Activated naive CD8-positive, alpha-beta T cell treated with anti-CD3 and anti-CD28 coated beads, Interleukin-2, amount 50 U/mL, for 16 hours (primary cell): Measurements from ENCODE around the gene TP53AIP1.

Source experiments
- DNase-seq: peaks from one replicate; pipeline ENCODE4 v3.0.0-alpha.2; 2020; ENCODE audit warnings: low read depth, low spot score

TP53AIP1 gene, protein sequence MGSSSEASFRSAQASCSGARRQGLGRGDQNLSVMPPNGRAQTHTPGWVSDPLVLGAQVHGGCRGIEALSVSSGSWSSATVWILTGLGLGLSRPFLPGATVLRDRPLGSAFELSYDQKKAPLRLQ

DNA sequence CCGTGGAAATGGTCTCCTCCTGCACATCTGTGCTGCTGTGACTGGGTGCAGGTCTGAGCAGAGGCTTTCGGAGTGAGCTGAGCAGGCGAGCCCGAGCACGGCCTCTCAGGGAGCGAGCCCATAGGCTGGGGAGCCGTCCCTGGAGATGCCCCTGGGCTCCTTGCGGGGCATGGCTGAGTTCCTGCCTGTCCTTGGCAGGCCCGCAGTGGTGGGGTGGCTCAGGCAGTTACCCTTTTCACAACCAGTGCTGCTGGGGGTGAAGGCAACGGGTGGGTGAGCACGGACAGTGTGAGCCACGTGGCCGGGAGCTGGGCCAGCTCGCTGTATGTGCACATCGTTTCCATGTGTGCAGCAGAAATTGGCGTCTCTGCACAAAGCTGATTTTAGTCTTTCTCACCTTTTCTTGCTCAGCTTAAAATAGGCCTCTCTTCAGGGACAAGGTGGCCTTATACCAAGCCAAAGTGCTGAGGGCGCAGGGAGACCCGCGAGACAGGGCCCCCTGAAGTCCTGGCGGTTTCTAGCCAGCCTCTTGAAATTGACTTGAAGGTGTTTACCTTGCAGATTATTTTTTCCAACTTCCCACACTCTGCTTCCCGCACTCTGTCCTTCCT, at the start of gene TP53AIP1:
TSS of gene TP53AIP1 (minus strand) at position 55 of the 611 bp plus-strand sequence. CDS start 5,053 bp downstream, outside the sequence.
- DNase-seq, result no peak

DNA sequence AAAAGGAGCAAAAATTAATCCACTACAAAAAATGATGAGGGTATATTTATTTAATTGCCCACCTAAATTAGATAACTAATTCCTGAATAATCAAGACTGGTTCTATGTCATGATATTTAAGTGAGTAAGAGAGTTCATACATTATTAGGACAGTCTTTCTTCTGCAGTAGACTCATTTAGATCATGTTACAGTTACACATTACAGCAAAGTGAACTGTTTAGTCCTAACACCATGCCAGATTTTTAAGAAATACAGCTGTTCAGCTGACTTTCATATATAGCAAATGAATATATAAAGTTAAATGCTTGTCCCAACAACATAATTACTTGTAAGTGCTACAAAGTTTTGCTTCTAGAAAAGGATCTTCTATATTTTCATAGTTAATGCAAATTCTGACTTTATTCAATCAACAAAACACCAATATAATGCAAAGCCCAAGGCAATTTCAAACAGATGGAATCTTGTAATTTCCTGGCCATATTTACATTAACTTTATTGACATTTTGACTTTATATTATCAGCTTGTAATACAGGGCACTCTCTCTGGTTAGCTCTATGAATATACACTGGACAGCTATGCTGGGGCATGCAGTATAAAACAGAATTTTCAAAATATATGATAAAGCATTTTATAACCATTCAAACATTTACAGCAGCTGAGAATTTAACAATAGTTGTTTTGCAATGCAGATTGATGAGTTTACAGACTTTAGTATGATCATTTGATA, 45.7 kb upstream of the TP53AIP1 start:
- no peak for DNase-seq

DNA sequence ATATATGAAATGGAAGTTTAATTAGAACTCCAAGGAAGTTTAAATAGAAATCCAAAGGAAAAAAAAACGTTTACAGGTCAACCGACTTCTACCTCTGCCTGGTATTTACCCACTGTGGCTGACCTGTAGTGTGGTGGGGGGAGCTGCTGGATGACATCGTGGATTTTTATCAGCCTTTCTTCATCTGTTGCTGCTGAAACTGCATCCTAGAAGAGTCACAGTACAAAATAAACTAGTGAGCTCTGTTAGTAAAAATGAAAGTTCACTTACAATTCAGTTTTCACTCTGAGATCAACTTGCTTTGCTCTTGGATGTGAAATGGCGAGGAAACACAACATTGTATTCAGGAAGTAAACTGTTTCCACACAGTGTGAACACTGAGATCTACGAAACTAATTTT, 43.2 kb upstream of the TP53AIP1 start:
- no peak for DNase-seq

DNA sequence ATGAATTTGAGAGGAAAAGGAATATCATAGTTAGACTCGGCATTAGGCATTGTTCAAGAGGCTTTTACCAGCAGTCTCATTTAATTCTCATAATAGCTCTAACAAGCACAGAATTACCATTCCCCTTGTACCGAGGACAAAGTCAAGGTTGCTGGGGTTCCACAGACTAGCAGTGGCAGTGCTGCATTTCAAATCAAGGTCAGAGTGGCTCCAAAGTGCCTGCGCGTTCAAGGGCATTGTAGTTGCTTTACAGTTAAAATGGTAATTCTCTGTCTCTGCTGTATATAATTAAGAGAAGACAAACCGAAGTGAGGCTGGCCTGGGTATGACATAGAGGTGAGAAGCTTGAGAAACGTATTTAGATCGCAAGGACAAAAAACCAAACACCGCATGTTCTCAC, 40.4 kb upstream of the TP53AIP1 start:
- DNase-seq, result no peak

DNA sequence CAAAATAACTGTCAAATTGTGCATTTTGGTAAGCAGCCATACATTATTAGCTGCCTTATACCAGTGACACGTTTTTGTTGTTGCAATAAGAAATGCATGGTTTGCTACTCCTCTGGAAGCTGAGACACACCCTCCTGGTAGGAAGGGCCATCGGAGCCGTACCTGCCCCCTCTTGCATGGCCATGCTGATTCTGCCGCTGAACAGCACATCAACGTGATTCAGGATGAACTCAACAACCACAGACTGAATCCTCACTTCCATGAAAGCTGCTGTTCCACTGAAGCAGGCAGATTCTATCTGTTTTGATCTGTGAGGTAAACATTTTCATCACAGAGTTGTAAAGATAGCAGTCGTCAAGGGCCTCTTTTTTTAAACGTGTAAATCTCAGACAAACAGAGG, 38.6 kb upstream of the TP53AIP1 start:
- no peak for DNase-seq

DNA sequence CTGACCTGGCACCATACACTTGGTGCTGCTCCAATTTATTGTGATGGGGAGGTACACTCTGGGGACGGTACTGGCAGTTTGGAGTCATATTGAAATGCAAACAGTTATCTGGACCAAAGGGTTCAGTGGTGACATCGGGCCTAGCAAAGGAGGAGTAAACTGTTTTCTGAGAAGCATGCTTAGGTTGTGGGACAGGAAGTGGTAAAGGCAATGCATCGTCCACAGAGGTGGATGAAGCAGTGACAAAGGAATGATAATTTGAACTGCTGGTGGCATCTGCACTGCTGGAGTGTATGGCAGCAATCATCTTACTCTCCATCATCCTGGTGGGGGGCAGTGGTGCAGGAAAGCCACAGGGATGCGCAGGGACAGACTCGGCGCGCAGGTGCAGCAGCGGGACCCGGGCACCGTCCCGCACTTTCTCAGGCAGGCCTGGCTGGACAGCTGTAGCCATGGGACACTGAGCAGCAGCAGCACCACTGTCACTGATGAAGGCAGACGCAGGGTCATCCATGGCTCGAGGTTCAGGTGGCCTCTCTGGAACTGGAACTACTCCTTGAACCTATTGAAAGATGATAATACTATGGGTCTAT, 28.0 kb upstream of the TP53AIP1 start:
- no peak for DNase-seq

DNA sequence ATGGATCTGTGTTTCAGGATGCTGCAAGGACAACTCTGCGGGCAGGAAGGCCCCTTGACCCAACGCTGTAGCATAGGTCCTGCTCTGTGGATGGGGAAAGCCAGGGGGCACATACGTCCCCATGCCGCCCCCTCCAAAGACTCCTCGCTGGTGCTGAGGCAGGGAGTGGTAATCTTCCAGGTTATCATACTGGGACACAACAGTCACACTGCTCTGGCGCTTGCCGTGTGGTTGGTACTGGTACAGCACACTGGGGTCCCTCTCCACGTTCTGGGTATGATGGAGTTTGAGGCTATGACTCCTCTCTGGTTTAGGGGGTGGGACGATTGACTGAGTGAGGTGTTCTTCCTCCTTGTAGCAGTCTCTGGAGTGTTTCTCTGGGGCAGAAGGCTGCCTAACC, 26.2 kb upstream of the TP53AIP1 start:
- DNase-seq, result no peak

DNA sequence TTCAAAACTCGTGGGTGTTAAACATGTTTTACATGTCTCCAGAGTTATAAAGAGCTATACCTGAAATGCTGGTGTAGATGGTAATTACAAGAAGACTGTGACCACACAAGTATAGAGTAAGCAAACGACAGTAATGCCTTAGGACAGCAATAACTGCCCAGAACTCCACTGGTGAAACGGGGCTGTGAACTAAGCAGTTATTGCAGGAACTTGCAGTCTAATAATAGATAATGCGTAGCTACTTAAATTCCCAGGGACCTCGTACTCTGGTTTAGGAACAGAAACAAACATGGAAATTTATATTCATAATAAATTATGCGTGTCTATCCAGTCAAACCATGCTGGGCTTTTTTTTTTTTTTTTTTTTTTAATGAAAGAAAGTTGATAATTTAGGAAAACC, 24.9 kb upstream of the TP53AIP1 start:
- DNase-seq, result no peak

DNA sequence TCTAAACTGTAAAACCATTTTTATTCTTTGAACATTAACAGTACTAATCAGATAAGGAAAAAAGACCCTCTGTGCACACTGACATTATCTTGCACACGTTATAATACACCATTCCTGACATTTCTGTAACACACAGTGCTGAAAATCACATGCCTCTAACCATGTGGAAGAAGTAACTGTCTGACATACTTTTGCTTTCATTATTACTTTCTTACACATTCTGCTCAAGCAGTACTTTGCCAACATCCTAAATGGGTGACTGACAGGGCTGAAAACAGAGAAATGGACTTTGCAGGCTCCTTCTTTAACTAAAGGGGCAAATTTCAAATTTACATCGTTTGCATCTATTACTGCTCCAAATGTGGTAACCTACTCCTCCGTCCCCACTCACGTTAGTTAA, 22.8 kb upstream of the TP53AIP1 start:
- DNase-seq, result no peak

DNA sequence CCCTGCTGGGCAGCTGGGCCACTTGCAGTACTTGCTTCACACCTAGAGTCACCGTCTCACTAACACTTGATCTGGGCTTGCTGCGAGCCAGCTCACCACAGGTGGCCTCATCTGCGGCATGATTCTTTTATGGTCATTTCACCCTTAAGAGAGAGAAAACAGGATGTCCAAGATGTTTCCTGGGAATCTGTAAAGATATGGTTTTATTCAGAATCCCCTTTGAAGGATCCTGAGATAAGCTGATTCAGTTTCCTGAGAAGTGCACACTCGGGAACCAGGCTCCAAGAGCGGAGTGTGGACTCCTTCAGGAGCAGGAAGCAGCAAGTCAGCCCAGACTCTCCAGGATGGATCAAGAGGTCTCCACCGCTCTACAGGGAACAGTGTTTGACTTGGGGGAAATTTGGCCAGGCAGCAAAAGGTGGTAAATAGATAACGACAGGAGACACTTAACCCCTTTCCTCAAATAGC, 21.8 kb upstream of the TP53AIP1 start:
- DNase-seq, result no peak

DNA sequence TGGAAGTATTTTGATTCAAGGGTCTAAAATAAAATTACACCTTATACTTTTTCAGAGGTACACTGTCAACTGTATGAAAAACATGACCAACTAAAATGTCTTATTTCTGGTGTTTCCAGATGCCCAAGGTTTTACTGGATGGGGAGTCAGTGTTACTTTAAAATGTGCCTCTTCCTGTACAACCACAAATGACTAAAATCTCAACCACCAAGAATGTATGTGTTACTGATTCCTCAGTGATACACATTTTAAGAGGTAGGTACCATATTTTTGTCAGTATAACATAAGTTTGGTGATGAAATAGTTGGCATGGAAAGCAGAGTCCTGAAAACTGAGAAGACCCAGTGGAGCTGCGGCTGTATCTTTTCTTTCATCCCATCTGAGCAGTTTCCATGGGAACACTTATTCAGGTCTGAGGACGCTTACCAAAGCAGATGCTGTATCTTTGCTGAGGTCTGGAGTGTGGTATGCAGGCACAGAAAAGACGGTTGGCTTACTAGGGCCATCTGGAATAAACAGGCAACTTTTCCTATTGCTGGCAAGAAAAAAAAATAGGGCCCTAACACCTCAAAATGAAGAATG, 21.2 kb upstream of the TP53AIP1 start:
- DNase-seq, result no peak

DNA sequence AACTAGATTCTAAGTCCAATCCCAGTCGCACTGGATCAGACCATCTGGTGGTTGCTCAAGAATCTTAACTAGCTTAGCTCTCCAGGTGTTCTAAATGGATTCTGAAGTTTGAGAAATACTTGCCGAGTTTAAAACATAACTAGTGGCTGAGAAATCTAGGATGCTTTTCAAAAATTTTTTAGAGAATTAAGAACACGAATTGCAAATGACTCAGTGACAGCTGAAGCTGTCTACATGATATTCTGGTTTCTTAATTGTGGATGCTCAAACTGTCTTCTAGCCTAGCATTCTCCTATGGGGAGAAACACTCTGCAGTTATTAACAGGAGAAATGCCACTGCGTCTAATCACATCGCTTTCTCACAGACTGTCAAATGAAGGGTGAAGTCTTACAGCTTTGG, 20.2 kb upstream of the TP53AIP1 start:
- DNase-seq, result no peak

DNA sequence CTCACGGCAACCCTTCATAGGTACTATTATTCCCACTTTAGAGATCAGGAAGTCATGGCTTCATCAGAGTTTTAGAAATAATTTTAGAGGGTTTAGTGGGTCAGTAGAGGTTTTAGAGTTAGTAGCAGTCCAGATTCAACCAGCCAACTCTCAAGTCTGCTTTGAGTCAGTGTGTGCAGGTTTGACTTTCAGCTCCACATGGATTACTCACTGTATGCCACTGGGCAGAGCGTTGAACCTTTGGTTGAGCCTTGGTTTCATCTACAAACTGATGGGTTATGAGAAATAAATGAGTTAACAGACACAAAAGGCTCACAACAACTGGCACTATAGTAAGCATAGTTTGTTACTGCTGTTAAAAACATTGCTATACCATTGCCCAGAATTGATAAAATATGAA, 19.0 kb upstream of the TP53AIP1 start:
- DNase-seq, result no peak

DNA sequence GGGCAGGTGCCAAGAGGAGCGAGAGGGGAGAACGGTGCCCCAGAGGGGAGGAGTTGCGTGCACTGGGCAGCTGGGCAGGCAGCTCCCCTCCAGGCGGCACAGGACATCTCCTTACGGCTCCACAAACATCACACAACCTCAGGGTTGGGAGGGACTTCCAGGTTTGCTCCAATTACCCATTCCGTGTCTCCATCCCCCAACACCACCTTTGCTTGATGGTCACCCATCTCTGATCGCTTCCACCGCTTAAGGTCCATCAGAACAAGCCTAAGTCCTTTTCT, 14.5 kb upstream of the TP53AIP1 start:
- DNase-seq, result no peak

DNA sequence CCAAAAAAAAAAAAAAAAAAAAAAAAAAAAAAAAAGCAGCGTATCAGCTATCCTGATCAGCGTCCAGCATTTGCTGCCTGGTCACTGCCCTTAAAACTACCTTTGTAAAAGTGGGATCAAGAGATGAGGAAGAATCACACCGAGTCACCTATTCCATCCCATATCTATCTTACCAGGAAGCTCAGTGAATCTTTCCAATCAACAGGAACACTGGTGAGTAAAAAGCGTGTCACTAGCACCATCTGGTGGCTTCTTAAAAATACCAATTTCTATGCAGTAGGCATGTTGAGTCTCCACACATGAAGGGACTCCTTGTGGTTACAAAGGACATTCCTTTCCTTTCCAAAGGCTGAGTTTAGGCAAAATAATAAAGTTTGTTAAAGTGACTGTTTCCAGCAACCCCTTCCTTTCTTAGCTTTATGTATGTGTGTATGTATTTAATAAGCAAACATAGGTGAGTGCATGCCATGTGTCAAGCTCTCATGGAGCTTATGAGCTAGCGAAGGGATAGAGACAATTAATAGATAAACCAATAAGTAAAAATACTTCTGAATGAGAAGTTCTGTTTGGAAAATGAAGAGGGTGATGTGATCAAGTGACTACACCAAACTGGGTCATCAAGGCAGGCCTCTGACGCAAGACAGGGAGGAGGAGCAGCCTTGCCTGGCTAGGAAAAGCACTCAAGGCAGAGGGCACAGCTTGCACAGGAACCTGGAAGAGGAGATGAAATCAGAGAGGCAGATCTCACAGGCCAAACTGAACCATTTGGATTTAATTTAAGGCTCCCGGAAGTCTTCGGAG, 13.9 kb upstream of the TP53AIP1 start:
- DNase-seq, result no peak

DNA sequence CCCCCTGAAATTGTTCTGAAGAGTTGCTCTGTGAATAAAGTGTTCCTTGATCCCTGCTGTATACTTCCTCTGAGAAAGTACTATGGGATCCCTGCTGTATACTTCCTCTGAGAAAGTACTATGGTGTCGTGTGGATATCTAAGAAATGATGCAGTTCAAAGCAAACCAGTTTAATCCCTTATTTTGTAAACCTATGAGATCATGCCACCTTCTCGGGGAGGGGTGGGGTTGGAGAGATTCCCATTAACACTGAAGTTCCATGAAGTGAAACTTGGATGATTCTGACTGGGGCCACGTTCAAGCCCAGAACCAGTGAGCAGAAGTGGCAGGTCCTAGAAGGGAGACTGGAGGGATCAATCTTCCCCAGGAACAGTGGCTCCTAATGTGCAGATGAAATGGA, 13.0 kb upstream of the TP53AIP1 start:
- DNase-seq, result no peak

DNA sequence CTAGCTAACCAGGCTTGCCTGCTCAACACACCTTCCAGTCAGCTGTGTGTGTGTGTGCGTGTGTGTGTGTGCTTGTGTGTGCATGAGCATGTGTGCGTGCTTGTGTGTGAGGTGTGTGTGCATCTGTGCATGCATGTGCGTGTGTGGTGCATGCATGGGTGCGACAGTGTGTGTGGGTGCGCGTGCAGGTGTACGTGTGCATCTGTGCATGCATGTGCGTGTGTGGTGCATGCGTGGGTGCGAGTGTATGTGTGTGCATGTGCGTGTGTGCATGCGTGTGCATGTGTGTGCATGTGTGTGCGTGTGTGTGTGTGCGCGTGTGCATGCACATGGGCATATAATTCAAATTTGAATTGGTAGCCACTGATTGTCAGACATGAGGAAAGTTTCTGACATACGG, 10.5 kb upstream of the TP53AIP1 start:
- DNase-seq, result no peak

DNA sequence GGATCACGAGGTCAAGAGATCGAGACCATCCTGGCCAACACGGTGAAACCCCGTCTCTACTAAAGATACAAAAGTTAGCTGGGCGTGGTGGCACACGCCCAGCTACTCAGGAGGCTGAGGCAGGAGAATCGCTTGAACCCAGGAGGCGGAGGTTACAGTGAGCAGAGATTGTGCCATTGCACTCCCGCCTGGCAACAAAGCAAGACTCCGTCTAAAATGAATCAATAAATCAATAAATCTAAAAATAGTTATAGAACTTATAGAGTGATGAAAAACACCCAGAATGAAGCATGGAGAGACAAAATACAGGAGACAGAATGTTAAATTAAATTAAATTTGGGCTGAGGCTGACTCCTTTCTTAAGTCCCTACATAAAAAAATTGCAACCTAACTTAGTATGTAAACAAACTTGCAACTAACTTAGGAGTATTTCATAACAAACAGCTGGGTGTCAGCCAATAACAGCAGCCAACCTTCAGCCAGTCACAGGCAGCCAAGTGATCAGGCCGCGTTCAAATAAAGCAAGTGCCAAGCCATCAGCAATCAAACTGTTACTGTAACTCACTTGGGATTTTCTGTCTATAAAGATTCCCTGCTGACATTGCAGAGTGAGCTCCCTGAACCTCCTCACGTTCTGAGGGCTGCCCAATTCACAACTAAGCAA, 7.3 kb upstream of the TP53AIP1 start:
- DNase-seq, result no peak

DNA sequence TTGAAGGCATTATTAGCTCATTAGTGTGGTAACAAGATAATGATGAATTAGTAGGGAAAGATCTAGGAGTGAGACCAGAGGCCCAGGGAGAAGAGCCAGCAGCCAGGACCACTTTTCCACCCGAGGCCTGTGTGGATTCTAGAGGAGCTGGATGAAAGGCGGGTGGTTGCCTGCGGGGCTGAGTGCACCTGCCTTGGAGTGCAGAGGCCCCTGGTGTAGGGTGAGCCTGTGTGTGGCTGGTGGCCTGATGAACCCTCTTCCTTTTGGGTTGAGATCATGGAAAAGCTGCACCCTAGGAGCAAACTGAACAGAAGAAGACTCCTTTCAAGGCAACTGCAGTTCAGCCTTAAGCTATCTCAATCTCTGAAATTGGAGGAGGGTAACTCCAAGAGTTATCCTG, 5.9 kb upstream of the TP53AIP1 start:
- DNase-seq, result no peak

DNA sequence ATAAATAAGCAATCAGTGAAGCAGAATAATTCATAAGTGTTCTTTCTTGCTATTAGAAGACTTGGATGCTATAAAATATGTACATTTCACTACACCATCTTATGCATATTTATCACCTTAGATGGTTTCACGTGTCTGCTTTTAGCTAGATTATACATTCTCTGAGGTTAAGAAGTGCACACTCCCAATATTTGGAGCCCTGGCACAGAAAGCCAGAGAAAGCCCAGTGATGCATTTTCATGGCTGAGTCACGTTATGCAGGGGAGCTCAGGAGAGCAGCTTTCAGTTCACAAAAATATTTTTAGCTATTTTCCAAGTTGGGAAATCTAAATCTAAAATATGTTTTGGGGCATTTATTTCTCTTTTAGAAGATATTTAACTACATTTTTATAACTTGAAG, 5.1 kb upstream of the TP53AIP1 start:
- no peak for DNase-seq

DNA sequence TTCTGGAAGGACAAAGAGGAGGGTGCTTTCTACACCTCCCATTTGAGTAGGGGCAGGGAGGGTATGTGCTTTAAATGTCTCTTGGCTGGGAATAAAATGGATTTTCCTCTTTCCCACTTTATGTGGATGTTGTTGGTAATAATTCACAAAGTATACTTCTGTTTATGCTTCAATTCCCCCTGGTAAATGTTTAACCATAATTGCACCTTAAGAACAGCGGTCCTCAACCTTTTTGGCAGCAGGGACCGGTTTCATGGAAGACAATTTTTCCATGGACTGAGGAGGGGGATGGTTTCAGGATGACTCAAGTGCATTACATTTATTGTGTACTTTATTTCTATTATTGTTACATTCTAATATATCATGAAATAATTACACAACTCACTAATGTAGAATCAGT, 4.0 kb upstream of the TP53AIP1 start:
- DNase-seq, result no peak
